ENCODE data around the gene MCF2.

The MCF2 gene

DNA sequence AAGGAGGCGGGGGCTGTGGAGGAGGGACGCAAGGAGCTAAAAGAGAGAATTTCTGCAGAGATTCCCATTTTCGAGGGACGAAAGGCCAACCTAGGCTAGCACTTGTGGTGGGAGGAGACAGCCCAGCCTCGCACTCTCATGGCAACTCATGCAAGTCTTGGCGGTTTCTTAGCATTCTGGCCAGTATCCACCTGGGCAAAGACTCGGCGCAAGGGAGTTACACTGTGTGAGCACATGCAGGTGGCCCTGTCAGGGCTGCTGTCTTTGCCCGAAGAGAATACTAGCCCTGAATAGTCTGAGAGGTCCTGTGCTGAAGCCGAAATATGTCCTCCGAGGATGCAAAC lies 15.5 kb downstream of the MCF2 start:
- ChIA-PET CTCF (interaction anchor here (0.5 kb wide), 1 partner anchor 23 kb away, joined by 3 read pairs; no protein-coding TSS in a partner anchor), POLR2A (no interaction called here)
- H3K27ac ChIP-seq (ENCODE audit: extremely low read depth, low read depth, low read length): no peak overlapping the region
- H3K4me1 ChIP-seq (ENCODE audit: control insufficient read depth, insufficient read depth, low read length): no peaks in the 10 kb centered on the region
- TF ChIP-seq BCL11A (tag by site-specific recombination; IDR thresholded peaks at IDR 0.05; ENCODE audit: low read depth) (no peak), IKZF3 (tag by site-specific recombination; IDR thresholded peaks at IDR 0.05) (no peak), ZNF791 (tag by site-specific recombination; IDR thresholded peaks at IDR 0.05) (no peak), YY2 (tag by site-specific recombination; IDR thresholded peaks at IDR 0.05) (no peak)
- TF ChIP-seq, protein P1, sequence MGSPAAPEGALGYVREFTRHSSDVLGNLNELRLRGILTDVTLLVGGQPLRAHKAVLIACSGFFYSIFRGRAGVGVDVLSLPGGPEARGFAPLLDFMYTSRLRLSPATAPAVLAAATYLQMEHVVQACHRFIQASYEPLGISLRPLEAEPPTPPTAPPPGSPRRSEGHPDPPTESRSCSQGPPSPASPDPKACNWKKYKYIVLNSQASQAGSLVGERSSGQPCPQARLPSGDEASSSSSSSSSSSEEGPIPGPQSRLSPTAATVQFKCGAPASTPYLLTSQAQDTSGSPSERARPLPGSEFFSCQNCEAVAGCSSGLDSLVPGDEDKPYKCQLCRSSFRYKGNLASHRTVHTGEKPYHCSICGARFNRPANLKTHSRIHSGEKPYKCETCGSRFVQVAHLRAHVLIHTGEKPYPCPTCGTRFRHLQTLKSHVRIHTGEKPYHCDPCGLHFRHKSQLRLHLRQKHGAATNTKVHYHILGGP (tag by site-specific recombination; IDR thresholded peaks at IDR 0.05): no peak
- TF ChIP-seq, protein P2, sequence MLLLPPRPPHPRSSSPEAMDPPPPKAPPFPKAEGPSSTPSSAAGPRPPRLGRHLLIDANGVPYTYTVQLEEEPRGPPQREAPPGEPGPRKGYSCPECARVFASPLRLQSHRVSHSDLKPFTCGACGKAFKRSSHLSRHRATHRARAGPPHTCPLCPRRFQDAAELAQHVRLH (tag by site-specific recombination; IDR thresholded peaks at IDR 0.05): no peak
- no peaks in the 10 kb centered on the region for H3K36me3 ChIP-seq (ENCODE audit: control insufficient read depth in 2 of 2, insufficient read depth in 1 of 2, low read length in 2 of 2)
- H3K4me3 ChIP-seq (ENCODE audit: low read depth, low read length): no peak overlapping the region
- H3K9me3 ChIP-seq (ENCODE audit: control insufficient read depth, insufficient read depth, low read depth, low read length): no peaks in the 10 kb centered on the region

DNA sequence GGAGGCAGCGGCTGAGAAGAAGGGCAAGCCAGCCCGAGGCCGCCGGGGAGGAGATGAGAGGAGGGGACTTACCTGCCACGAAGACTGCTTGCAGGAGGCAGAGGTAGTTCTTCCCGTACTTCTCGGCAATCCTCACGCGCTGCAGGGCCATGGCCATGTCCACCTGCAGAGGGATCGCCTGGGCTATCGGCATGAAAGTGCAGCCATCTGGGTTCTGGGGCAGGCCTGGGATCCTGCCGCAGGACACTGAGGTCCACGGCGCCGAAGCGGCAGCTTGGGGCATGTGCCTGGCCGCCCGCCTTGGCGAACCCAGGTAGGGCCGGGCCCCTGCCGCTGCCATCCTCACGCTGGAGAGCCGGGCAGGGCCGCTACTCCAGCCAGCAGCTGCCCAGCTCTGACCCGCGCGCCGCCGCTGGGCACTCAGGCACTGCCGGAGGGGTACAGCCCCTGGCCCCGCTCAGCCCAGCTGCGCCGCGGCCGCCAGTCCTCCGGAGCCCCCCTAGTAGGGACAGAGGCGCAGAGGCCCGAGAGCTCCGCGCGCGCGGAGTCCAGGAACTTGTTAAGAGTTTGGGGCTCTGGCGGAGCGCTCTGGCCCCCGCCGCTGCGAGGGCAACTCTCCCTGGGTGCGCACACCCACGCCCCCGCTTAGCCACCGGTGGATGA lies 16.0 kb downstream of the MCF2 start:
- Histone ChIP-seq H3K4me3 (ENCODE audit: low read depth, low read length) (peak overlapping the region; percentile 35), H3K4me1 (ENCODE audit: control insufficient read depth, insufficient read depth, low read length) (no peaks in the 10 kb centered on the region), H3K9me3 (ENCODE audit: control insufficient read depth, insufficient read depth, low read depth, low read length) (no peaks in the 10 kb centered on the region), H3K36me3 (ENCODE audit: control insufficient read depth in 2 of 2, insufficient read depth in 1 of 2, low read length in 2 of 2) (no peaks in the 10 kb centered on the region), H3K27ac (ENCODE audit: extremely low read depth, low read depth, low read length) (no peak overlapping the region)
- ChIA-PET POLR2A (no interaction called here), CTCF (no interaction called here)
- TF ChIP-seq ZNF133 (tag by site-specific recombination; IDR thresholded peaks at IDR 0.05): no peak
- no peak for TF ChIP-seq ZBTB48 (tag by site-specific recombination; IDR thresholded peaks at IDR 0.05)
- no peak for TF ChIP-seq ZNF707 (tag by site-specific recombination; IDR thresholded peaks at IDR 0.05)
- TF ChIP-seq ZNF174 (tag by site-specific recombination; IDR thresholded peaks at IDR 0.05): no peak
- TF ChIP-seq, protein P3, sequence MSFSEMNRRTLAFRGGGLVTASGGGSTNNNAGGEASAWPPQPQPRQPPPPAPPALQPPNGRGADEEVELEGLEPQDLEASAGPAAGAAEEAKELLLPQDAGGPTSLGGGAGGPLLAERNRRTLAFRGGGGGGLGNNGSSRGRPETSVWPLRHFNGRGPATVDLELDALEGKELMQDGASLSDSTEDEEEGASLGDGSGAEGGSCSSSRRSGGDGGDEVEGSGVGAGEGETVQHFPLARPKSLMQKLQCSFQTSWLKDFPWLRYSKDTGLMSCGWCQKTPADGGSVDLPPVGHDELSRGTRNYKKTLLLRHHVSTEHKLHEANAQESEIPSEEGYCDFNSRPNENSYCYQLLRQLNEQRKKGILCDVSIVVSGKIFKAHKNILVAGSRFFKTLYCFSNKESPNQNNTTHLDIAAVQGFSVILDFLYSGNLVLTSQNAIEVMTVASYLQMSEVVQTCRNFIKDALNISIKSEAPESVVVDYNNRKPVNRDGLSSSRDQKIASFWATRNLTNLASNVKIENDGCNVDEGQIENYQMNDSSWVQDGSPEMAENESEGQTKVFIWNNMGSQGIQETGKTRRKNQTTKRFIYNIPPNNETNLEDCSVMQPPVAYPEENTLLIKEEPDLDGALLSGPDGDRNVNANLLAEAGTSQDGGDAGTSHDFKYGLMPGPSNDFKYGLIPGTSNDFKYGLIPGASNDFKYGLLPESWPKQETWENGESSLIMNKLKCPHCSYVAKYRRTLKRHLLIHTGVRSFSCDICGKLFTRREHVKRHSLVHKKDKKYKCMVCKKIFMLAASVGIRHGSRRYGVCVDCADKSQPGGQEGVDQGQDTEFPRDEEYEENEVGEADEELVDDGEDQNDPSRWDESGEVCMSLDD (tag by site-specific recombination; IDR thresholded peaks at IDR 0.05): no peak
- TF ChIP-seq ZSCAN23 (tag by site-specific recombination; IDR thresholded peaks at IDR 0.05): no peak
- TF ChIP-seq, protein P4, sequence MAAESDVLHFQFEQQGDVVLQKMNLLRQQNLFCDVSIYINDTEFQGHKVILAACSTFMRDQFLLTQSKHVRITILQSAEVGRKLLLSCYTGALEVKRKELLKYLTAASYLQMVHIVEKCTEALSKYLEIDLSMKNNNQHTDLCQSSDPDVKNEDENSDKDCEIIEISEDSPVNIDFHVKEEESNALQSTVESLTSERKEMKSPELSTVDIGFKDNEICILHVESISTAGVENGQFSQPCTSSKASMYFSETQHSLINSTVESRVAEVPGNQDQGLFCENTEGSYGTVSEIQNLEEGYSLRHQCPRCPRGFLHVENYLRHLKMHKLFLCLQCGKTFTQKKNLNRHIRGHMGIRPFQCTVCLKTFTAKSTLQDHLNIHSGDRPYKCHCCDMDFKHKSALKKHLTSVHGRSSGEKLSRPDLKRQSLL (tag by site-specific recombination; IDR thresholded peaks at IDR 0.05): no peak
- TF ChIP-seq, protein P5, sequence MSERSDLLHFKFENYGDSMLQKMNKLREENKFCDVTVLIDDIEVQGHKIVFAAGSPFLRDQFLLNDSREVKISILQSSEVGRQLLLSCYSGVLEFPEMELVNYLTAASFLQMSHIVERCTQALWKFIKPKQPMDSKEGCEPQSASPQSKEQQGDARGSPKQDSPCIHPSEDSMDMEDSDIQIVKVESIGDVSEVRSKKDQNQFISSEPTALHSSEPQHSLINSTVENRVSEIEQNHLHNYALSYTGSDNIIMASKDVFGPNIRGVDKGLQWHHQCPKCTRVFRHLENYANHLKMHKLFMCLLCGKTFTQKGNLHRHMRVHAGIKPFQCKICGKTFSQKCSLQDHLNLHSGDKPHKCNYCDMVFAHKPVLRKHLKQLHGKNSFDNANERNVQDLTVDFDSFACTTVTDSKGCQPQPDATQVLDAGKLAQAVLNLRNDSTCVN (tag by site-specific recombination; optimal IDR thresholded peaks at IDR 0.05): no peak
- no peak for TF ChIP-seq ZNF560 (tag by site-specific recombination; IDR thresholded peaks at IDR 0.05; ENCODE audit: borderline replicate concordance)
- no peak for TF ChIP-seq SP2 (tag by site-specific recombination; IDR thresholded peaks at IDR 0.05)
- no peak for TF ChIP-seq ZNF654 (tag by site-specific recombination; IDR thresholded peaks at IDR 0.05; ENCODE audit: low read depth)
